ENCODE data around the gene TMCC3.

GRCh38 chr12:94595152-94595551 is 55.2 kb downstream of the TMCC3 start:
- TF ChIP-seq, protein P1, sequence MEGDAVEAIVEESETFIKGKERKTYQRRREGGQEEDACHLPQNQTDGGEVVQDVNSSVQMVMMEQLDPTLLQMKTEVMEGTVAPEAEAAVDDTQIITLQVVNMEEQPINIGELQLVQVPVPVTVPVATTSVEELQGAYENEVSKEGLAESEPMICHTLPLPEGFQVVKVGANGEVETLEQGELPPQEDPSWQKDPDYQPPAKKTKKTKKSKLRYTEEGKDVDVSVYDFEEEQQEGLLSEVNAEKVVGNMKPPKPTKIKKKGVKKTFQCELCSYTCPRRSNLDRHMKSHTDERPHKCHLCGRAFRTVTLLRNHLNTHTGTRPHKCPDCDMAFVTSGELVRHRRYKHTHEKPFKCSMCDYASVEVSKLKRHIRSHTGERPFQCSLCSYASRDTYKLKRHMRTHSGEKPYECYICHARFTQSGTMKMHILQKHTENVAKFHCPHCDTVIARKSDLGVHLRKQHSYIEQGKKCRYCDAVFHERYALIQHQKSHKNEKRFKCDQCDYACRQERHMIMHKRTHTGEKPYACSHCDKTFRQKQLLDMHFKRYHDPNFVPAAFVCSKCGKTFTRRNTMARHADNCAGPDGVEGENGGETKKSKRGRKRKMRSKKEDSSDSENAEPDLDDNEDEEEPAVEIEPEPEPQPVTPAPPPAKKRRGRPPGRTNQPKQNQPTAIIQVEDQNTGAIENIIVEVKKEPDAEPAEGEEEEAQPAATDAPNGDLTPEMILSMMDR (conservative IDR thresholded peaks at IDR 0.05 in 1 of 2, IDR thresholded peaks at IDR 0.05 in 1 of 2; ENCODE audit: extremely low read depth in 1 of 2, insufficient read depth in 1 of 2, low read depth in 1 of 2, low read length in 2 of 2): no peak
- TF ChIP-seq EZH2 (IDR thresholded peaks at IDR 0.05; ENCODE audit: borderline replicate concordance, low read length): no peak

Measured in mammary epithelial cell (primary cell).